ENCODE data around the gene ZNF343.
A peak's percentile ranks its signal among the peaks of the same experiment; 100 is the strongest.
"Not testable (repeated sequence)": the region's sequence is repeated elsewhere in the genome, so short reads cannot be mapped to it uniquely, and the experiment has no call there.

Gene ZNF343

GRCh38 chr20:2508631-2509467 is at the start of gene ZNF343:
Gene ZNF343 (minus strand): TSS chr20:2508915. CDS start chr20:2493895, 15,020 bp downstream.
- peak; percentile 91 for DNase-seq

GRCh38 chr20:2557873-2558580 is 49.3 kb upstream of the ZNF343 start:
- no peak for DNase-seq

GRCh38 chr20:2545594-2545993 is 36.9 kb upstream of the ZNF343 start:
- DNase-seq, result no peak

GRCh38 chr20:2544211-2544610 is 35.5 kb upstream of the ZNF343 start:
- no peak for DNase-seq

- no peak for DNase-seq
Observed at GRCh38 chr20:2542361-2542760, 33.6 kb upstream of the ZNF343 start.

- no peak for DNase-seq
Observed at GRCh38 chr20:2541940-2542339, 33.2 kb upstream of the ZNF343 start.

GRCh38 chr20:2538931-2539720 is 30.4 kb upstream of the ZNF343 start:
- DNase-seq, result no peak

- DNase-seq, result no peak
Observed at GRCh38 chr20:2538356-2538755, 29.6 kb upstream of the ZNF343 start.

- no peak for DNase-seq
Observed at GRCh38 chr20:2537101-2537500, 28.4 kb upstream of the ZNF343 start.

- no peak for DNase-seq
Observed at GRCh38 chr20:2536560-2536986, 27.9 kb upstream of the ZNF343 start, which contains the start of gene TMC2. Gene TMC2 (plus strand): TSS chr20:2536573. CDS start chr20:2536622, 49 bp downstream.

GRCh38 chr20:2535711-2536559 is 27.2 kb upstream of the ZNF343 start:
- DNase-seq, result no peak

- no peak for DNase-seq
Observed at GRCh38 chr20:2533118-2533517, 24.4 kb upstream of the ZNF343 start.

- DNase-seq, result peak; percentile 25
Observed at GRCh38 chr20:2528671-2529271, 20.1 kb upstream of the ZNF343 start.

- DNase-seq, result no peak
Observed at GRCh38 chr20:2527762-2528161, 19.0 kb upstream of the ZNF343 start.

- not testable (repeated sequence) for DNase-seq
Observed at GRCh38 chr20:2526218-2526583, 17.5 kb upstream of the ZNF343 start.

- DNase-seq, result peak; percentile 72
Observed at GRCh38 chr20:2524709-2525506, 16.2 kb upstream of the ZNF343 start.

GRCh38 chr20:2523919-2524708 is 15.4 kb upstream of the ZNF343 start:
- peak; percentile 89 for DNase-seq

- not testable (repeated sequence) for DNase-seq
Observed at GRCh38 chr20:2522826-2523429, 14.2 kb upstream of the ZNF343 start.

All from NCI-H69 (cell line).